NCI-H460 (cell line): Measurements from ENCODE around the gene RPS10. TPM values are rescaled to one million over a fixed set of nuclear protein-coding genes. Genes with fewer than 3 reads are reported as not detected.

Experiments used
- DNase-seq: peaks from one replicate; pipeline ENCODE4 v3.0.0-alpha.2; 2016; ENCODE audit warnings: low read depth; ENCODE audit errors: extremely low read depth
- polyA plus RNA-seq: library from polyadenylated mRNA; depleted of rRNA; stranded (reverse); fragments of >200 nt; gene quantifications from 2 replicates; pipeline ENCODE4 v1.2.3, GENCODE V29; 2014; cell fraction: nucleus; rRNA removed
- total RNA-seq: library from RNA; depleted of rRNA; stranded (reverse); fragments of >200 nt; shearing (Covaris generic); gene quantifications from 2 replicates; pipeline ENCODE4 v1.2.3, GENCODE V29; 2014; rRNA removed

Gene RPS10
- total RNA-seq, result 2,094 and 2,320 TPM in 2 replicates
- polyA plus RNA-seq, result 2,582 and 3,830 TPM in 2 replicates

GRCh38 chr6:34425498-34426410 lies at the start of gene RPS10:
RPS10 (minus strand) TSS chr6:34426069; CDS start chr6:34425221, 848 bp downstream.
- peak; percentile 81 for DNase-seq

- DNase-seq, result no peak
Observed at GRCh38 chr6:34475238-34475682, 49.4 kb upstream of the RPS10 start.

GRCh38 chr6:34474754-34475153 lies 48.9 kb upstream of the RPS10 start:
- DNase-seq, result no peak

- no peak for DNase-seq
Observed at GRCh38 chr6:34473967-34474366, 48.1 kb upstream of the RPS10 start.

GRCh38 chr6:34472425-34472824 lies 46.6 kb upstream of the RPS10 start:
- DNase-seq, result no peak

GRCh38 chr6:34469499-34469898 lies 43.6 kb upstream of the RPS10 start:
- no peak for DNase-seq

GRCh38 chr6:34468378-34468892 lies 42.6 kb upstream of the RPS10 start:
- DNase-seq, result no peak

GRCh38 chr6:34466242-34467185 lies 40.6 kb upstream of the RPS10 start:
- DNase-seq, result no peak

GRCh38 chr6:34465531-34466241 lies 39.8 kb upstream of the RPS10 start, which contains the start of gene PACSIN1:
PACSIN1 (plus strand) TSS chr6:34466076; CDS start chr6:34526306, 60,230 bp downstream.
- DNase-seq, result no peak

- DNase-seq, result no peak
Observed at GRCh38 chr6:34463849-34464248, 38.0 kb upstream of the RPS10 start.

- no peak for DNase-seq
Observed at GRCh38 chr6:34463299-34463698, 37.4 kb upstream of the RPS10 start.

- DNase-seq, result peak; percentile 38
Observed at GRCh38 chr6:34462551-34462971, 36.7 kb upstream of the RPS10 start.

- DNase-seq, result no peak
Observed at GRCh38 chr6:34462010-34462409, 36.1 kb upstream of the RPS10 start.

GRCh38 chr6:34460796-34461507 lies 35.1 kb upstream of the RPS10 start:
- DNase-seq, result no peak

- peak; percentile 45 for DNase-seq
Observed at GRCh38 chr6:34459899-34460593, 34.2 kb upstream of the RPS10 start.

GRCh38 chr6:34457742-34458735 lies 32.2 kb upstream of the RPS10 start:
- no peak for DNase-seq

GRCh38 chr6:34457382-34457741 lies 31.5 kb upstream of the RPS10 start:
- no peak for DNase-seq

GRCh38 chr6:34455831-34456230 lies 30.0 kb upstream of the RPS10 start:
- no peak for DNase-seq
